ENCODE results near the gene CFAP46. TPM values are rescaled to one million over a fixed set of nuclear protein-coding genes. Genes with fewer than 3 reads are reported as not detected.

CFAP46 gene
- total RNA-seq, 2 experiments from 2014 or later: not detected

- no peaks in the 10 kb centered on the region for H3K9me3 Mint-ChIP-seq
- no peak for TF ChIP-seq CTCF (IDR thresholded peaks at IDR 0.05)
- peaks cover 9% of the 10 kb centered on the region for H3K4me1 Mint-ChIP-seq (ENCODE audit: low read depth)
- Histone ChIP-seq H3K4me1 (ENCODE audit: insufficient read depth, low read length) (peaks cover 7% of the 10 kb centered on the region), H3K27ac (ENCODE audit: low read depth in 1 of 2, low read length in 2 of 2) (no peak overlapping the region), H3K36me3 (ENCODE audit: insufficient read depth, low read length) (peaks cover 3% of the 10 kb centered on the region), H3K9me3 (ENCODE audit: control insufficient read depth in 1 of 2, insufficient read depth in 1 of 2, low read length in 2 of 2) (peaks cover 0 to 26% of the 10 kb centered on the region in 2 experiments), H3K27me3 (ENCODE audit: control insufficient read depth in 1 of 2, insufficient read depth in 2 of 2, low read length in 2 of 2) (peaks cover 25 to 66% of the 10 kb centered on the region in 2 experiments), H3K4me3 (ENCODE audit: low read length) (no peak overlapping the region)
- no peak overlapping the region for H3K4me3 Mint-ChIP-seq
- DNase-seq (no peak), ATAC-seq (ENCODE audit: poor library complexity) (no peak)
- POLR2A ChIA-PET: no interaction called here
- H3K36me3 Mint-ChIP-seq (ENCODE audit: low read depth): peaks cover 11% of the 10 kb centered on the region
- peaks cover 18% of the 10 kb centered on the region for H3K27me3 Mint-ChIP-seq
- H3K27ac Mint-ChIP-seq: no peak overlapping the region
- intact Hi-C loops (cut with DNase I, micrococcal nuclease): no loop called here
- CTCF ChIA-PET: no interaction called here
These were observed 155.4 kb downstream of the CFAP46 start for GRCh38 chr10:132786884-132787494.

- ATAC-seq (ENCODE audit: poor library complexity) (no peak), DNase-seq (no peak)
- no peak overlapping the region for H3K4me3 ChIP-seq (ENCODE audit: low read length)
- H3K27ac ChIP-seq (ENCODE audit: low read depth in 1 of 2, low read length in 2 of 2): no peak overlapping the region
- intact Hi-C loops (cut with DNase I, micrococcal nuclease): no loop called here
- H3K27me3 Mint-ChIP-seq: peaks cover 18% of the 10 kb centered on the region
- no peak overlapping the region for H3K4me3 Mint-ChIP-seq
- TF ChIP-seq CTCF (IDR thresholded peaks at IDR 0.05): no peak
- ChIA-PET CTCF (no interaction called here), POLR2A (no interaction called here)
- no peaks in the 10 kb centered on the region for H3K9me3 Mint-ChIP-seq
- H3K27ac Mint-ChIP-seq: no peak overlapping the region
- H3K36me3 ChIP-seq (ENCODE audit: insufficient read depth, low read length): peaks cover 4% of the 10 kb centered on the region
- peaks cover 9% of the 10 kb centered on the region for H3K4me1 Mint-ChIP-seq (ENCODE audit: low read depth)
- H3K27me3 ChIP-seq (ENCODE audit: control insufficient read depth in 1 of 2, insufficient read depth in 2 of 2, low read length in 2 of 2): peaks cover 25 to 66% of the 10 kb centered on the region in 2 experiments
- H3K4me1 ChIP-seq (ENCODE audit: insufficient read depth, low read length): peaks cover 7% of the 10 kb centered on the region
- H3K9me3 ChIP-seq (ENCODE audit: control insufficient read depth in 1 of 2, insufficient read depth in 1 of 2, low read length in 2 of 2): peaks cover 0 to 31% of the 10 kb centered on the region in 2 experiments
- H3K36me3 Mint-ChIP-seq (ENCODE audit: low read depth): peaks cover 16% of the 10 kb centered on the region
These were observed 155.9 kb downstream of the CFAP46 start for GRCh38 chr10:132786476-132786883.

GRCh38 chr10:132785723-132786475, 156.5 kb downstream of the CFAP46 start, which contains the start of gene NKX6-2:
Gene NKX6-2 (minus strand): TSS chr10:132786147. CDS start chr10:132785948, 199 bp downstream.
- H3K9me3 ChIP-seq (ENCODE audit: control insufficient read depth in 1 of 2, insufficient read depth in 1 of 2, low read length in 2 of 2): peaks cover 0 to 35% of the 10 kb centered on the region in 2 experiments
- peaks cover 18% of the 10 kb centered on the region for H3K27me3 Mint-ChIP-seq
- H3K9me3 Mint-ChIP-seq: no peaks in the 10 kb centered on the region
- ATAC-seq (ENCODE audit: poor library complexity) (no peak), DNase-seq (no peak)
- H3K27me3 ChIP-seq (ENCODE audit: control insufficient read depth in 1 of 2, insufficient read depth in 2 of 2, low read length in 2 of 2): peaks cover 25 to 63% of the 10 kb centered on the region in 2 experiments
- no peak for TF ChIP-seq CTCF (IDR thresholded peaks at IDR 0.05)
- H3K4me3 Mint-ChIP-seq: no peak within 1 kb of the TSS
- peaks cover 9% of the 10 kb centered on the region for H3K4me1 Mint-ChIP-seq (ENCODE audit: low read depth)
- no peak within 1 kb of the TSS for H3K27ac Mint-ChIP-seq
- POLR2A ChIA-PET: no interaction called here
- H3K4me3 ChIP-seq (ENCODE audit: low read length): no peak within 1 kb of the TSS
- H3K36me3 ChIP-seq (ENCODE audit: insufficient read depth, low read length): peaks cover 8% of the 10 kb centered on the region
- peaks cover 22% of the 10 kb centered on the region for H3K36me3 Mint-ChIP-seq (ENCODE audit: low read depth)
- H3K27ac ChIP-seq (ENCODE audit: low read depth in 1 of 2, low read length in 2 of 2): no peak within 1 kb of the TSS
- H3K4me1 ChIP-seq (ENCODE audit: insufficient read depth, low read length): peaks cover 7% of the 10 kb centered on the region
- intact Hi-C loops (cut with DNase I, micrococcal nuclease): no loop called here
- CTCF ChIA-PET: no interaction called here
